GM20431 (cell line): Measurements from ENCODE around the gene TMEM267.
"Not testable (repeated sequence)": the region's sequence is repeated elsewhere in the genome, so short reads cannot be mapped to it uniquely, and the experiment has no call there.

ENCODE experiments used
- in situ Hi-C: fragments of 300-500 bp; cut with MseI, MboI; formaldehyde crosslinking; loops from one replicate; pipeline ENCODE4 v1.15.0; 2020; ENCODE audit warnings: low sequenced_read_pairs; ENCODE audit not compliant: unreplicated experiment

TMEM267 gene

GRCh38 chr5:43465455-43465854 lies 18.2 kb downstream of the TMEM267 start:
- in situ Hi-C loops: not testable (repeated sequence)

- in situ Hi-C loops: no loop called here
These were observed 22.6 kb downstream of the TMEM267 start for GRCh38 chr5:43461066-43461465.

DNA sequence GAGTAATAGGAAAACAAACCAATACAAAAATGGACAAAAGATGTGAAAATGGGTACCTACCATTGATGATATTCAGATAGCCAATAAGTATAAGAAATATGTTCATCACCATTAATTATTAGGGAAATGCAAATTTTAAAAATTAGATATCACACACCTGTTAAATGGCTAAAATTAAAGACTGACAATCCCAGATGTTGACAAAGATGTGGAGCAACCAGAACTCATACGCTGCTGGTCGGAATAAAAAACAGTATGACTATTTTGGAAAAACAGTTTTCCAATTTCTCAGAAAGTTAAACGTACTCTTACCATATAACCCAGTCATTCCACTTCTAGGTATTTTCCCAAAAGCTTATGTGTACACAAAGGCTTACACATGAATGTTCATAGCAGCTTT lies 27.1 kb downstream of the TMEM267 start:
- in situ Hi-C loops: no loop called here

DNA sequence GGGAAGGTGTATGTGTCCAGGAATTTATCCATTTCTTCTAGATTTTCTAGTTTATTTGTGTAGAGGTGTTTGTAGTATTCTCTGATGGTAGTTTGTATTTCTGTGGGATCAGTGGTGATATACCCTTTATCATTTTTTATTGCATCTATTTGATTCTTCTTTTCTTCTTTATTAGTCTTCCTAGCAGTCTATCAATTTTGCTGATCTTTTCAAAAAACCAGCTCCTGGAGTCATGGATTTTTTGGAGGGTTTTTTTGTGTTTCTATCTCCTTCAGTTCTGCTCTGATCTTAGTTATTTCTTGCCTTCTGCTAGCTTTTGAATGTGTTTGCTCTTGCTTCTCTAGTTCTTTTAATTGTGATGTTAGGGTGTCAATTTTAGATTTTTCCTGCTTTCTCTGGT lies 42.1 kb downstream of the TMEM267 start:
- in situ Hi-C loops: not testable (repeated sequence)

DNA sequence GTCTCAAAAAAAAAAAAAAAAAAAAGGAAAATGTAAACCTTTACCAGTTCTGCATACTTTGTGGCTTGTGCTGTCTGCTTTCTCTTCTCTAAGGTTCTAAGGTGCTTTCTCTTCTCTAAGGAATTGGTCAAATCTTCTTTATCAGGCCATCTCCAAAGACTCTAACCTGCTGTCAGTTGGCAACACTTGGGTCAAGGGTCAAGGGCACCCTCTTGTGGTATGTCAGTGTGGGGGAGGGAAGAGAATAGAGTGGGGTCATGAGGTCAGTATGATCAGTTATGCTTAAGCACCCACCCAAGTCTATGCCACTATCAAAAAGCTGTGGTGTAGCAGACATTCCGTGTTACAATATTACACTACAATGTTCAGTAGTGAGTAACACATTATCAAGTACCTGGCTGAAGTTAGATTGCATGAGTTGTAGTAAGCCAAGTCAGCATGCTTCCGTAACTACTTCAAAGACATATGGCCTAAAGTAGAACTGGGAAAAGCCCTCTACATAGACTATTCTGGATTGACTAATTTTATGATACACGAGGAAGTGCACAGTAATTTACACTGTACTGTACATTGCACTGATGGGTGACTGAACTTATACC lies 46.5 kb downstream of the TMEM267 start:
- in situ Hi-C loops: no loop called here

DNA sequence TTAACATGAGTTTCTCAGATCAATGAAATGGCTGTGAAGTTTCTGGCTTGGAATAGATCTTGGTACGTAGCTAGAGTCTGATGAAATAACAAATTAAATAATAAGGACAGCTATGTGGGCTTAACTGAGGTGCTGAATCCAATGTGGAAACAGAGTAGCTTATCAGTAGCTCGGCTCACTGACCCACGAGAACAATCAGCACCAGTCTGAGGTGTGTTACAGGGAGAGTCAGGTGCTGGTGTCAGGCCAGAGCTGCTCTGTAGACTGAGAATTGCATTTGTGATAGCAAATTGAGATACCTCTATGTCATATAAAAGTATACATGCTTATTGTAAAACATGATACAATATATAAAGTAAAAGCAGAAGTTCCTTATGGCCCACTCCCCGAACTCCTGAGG lies 50.3 kb downstream of the TMEM267 start:
- in situ Hi-C loops: no loop called here

DNA sequence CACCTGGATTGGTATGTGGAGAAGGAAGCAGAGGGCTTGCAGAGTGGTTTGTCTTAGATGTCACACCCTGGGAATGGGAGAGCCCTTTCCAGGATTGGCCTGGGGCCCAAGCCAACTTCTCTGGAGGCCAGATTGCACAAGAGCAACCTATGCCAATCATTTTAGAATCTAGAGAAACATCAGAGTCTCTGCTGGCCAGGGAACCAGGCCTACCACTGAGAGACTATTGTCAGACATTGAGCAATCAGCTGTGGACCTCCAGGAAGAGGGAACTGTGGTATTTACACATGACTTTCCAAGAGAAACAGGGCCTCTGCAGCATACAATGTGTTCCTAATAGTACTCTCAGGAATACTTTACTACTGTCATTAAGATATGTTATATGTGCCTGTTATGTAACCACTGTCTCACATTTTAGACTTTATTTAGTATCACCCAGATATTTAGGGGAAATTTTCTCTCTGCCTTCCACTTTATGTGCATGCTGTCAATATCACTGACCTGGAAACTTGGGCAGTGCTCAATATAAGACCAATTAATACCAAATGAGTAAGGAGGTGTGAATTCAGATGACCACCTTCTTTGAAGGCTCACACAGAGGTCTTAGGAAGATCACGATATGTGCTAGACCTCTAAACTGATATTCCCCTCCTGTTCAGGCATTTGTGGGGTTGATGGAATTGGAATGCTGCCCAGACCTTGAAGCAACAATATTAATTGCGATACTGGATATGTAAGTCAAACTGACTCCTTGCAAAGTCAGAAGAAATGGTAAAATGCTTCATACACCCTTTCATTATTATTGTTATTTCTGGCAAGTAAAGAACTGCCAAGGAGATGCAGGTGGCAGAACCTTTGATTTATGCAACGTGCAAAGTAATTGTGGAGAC lies 50.9 kb downstream of the TMEM267 start:
- in situ Hi-C loops: no loop called here

- in situ Hi-C loops: no loop called here
These were observed 54.0 kb downstream of the TMEM267 start for GRCh38 chr5:43429706-43430105.

- in situ Hi-C loops: no loop called here
These were observed 54.6 kb downstream of the TMEM267 start for GRCh38 chr5:43429016-43429415.

DNA sequence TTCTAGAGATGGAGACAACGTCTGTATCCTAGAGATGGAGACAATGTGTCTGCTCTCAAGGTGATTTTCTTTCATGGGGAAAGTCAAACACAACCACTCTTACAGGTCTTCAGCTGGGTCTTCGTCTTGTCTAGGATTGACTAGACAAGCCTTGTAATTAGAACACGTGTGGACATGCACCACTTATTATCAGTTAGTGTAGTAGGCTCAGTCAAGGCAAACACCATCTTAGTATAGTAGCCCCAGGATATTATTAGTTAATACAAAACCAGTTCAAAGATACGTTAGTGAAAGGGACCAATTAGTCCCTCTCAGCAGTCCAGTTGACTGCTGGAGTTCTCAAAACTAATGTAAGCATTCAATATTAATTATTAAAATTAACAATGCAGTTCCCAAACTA lies 56.4 kb downstream of the TMEM267 start:
- in situ Hi-C loops: no loop called here

GRCh38 chr5:43425983-43426382 lies 57.7 kb downstream of the TMEM267 start:
- in situ Hi-C loops: no loop called here

DNA sequence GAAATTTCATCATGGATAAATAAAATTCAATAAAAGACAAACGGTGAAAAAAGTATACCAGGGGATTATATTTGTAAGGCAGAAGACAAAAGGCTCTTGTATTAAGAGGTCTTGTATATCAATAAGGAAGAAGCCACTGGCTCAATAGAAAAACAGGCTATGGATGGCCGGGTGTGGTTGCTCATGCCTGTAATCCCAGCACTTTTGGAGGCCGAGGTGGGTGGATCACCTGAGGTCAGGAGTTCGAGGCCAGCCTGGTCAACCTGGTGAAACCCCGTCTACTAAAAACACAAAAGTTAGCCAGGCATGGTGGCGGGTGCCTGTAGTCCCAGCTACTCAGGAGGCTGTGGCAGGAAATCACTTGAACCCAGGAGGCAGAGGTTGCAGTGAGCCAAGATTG lies 60.6 kb downstream of the TMEM267 start:
- in situ Hi-C loops: not testable (repeated sequence)

DNA sequence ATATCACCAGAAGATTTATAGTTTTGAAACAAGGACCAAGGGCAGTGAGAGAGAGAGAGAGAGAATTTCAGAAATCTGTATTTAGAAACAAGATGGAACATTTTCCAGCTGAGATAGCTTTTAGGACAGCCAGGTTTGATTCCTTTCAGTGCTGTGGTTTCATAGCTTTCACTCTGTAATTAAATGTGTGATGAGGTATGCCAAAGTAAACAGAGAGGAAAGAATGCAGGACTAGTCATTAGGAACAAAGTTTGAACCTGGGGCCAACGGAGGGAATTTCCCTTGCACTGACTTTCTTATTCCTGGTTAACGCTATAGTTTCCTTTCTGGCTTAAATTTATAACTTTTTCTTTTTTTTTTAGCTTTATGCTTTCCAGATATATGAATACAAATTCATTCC lies 61.5 kb downstream of the TMEM267 start:
- in situ Hi-C loops: no loop called here

DNA sequence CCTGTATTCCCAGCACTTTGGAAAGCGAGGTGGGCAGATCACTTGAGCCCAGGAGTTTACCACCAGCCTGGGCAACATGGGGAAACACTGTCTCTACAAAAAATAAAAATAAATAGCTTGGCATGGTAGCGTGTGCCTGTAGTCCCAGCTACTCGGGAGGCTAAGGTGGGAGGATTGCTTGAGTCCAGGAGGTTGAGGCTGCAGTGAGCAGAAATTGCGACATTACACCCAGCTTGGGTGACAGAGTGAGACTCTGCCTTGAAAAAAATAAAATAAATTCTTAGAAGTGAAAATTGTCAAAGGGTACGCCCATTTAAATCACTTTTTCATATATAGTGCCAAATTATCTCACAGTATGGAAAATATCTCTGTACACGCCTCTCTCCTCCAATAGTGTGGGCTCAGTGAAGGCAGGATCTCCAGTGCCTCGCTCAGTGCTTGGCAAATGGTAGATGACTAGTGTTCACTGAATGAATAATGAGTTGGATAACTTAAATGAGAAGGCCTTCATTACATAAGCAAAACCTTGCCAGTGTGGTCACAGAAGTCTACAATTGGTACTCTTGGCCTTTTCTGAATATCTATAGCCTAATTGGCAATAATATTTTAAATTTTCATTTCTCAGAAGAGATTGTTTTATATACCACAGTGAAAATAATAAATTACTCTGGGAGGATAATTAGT lies 62.1 kb downstream of the TMEM267 start:
- in situ Hi-C loops: no loop called here

DNA sequence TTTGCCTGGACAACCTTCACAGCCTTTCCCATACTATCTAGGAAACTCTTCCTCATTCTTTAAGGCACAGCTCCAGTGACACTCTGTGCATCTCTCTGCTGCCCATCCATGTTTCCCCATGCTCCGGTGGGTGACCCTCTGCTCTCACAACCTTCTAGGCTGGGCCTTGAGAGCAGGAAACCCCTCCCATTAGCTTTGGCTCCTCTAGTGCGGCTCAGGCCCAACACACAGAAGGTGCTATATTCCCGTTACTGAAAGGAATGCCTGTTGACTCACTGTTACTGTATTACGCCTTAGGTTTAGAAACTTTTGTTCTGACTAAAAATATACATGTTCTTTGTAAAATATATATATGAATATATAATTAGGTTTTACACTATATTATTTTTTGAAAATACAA lies 63.4 kb downstream of the TMEM267 start:
- in situ Hi-C loops: no loop called here

GRCh38 chr5:43418561-43418960 lies 65.1 kb downstream of the TMEM267 start:
- in situ Hi-C loops: no loop called here

GRCh38 chr5:43416803-43417394 lies 66.8 kb downstream of the TMEM267 start:
- in situ Hi-C loops: no loop called here

- in situ Hi-C loops: no loop called here
These were observed 67.5 kb downstream of the TMEM267 start for GRCh38 chr5:43415935-43416802.

DNA sequence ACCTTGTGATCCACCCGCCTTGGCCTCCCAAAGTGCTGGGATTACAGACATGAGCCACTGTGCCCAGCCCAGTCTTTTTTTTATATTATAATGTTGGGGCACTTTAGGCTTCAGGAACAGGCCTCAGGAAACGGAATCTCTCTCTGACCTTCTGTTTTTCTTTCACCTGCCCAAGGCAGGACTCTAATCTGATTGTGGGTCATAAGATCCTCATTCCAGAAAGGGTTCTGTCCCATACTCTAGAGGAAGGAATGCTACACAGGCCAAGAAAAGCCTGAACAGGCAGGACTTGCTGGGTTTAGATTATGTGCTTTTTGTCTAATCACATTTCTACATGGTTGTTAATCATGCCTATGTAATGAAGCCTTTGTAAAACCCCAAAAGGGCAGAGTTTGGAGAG lies 69.7 kb downstream of the TMEM267 start:
- in situ Hi-C loops: no loop called here

DNA sequence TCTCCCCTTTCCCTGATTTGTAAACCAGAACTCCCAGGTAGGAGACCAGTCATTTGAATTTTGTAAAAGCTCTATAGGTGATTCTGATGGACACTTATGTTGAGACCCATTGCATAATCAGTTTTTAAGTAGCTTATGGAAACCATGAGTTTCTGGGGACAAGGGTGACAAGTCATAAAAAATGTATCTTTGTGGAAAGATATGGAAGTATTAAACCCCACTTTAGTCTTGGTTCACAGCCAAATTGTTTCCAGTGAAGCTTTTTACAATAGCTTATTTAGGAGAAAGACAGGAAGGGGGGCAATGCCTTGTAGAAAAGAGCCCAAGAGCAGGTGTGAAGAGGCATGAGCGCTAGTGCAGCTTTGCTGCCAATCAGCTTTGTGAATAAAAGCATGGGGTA lies 71.0 kb downstream of the TMEM267 start:
- in situ Hi-C loops: no loop called here
